NAMALWA (cell line): ENCODE measurements around the gene MED29.

Source experiments
- DNase-seq: peaks from one replicate; pipeline ENCODE4 v3.0.0-alpha.2; 2015; ENCODE audit warnings: low spot score

The MED29 gene

GRCh38 chr19:39390751-39391437 lies at the start of gene MED29, which contains the start of gene PAF1:
TSS of gene MED29 (plus strand) at chr19:39391378. CDS start at chr19:39391423, 45 bp downstream.
TSS of gene PAF1 (minus strand) at chr19:39391106. CDS start at chr19:39390864, 242 bp downstream.
- DNase-seq, result peak; percentile 100

- DNase-seq, result peak; percentile 98
These were observed 49.2 kb upstream of the MED29 start, which contains the start of gene SAMD4B for GRCh38 chr19:39341719-39342604. TSS of gene SAMD4B (plus strand) at chr19:39342421. CDS start at chr19:39356894, 14,473 bp downstream.

- DNase-seq, result no peak
These were observed 48.4 kb upstream of the MED29 start for GRCh38 chr19:39342647-39343305.

- DNase-seq, result no peak
These were observed 45.2 kb upstream of the MED29 start for GRCh38 chr19:39345956-39346355.

- no peak for DNase-seq
These were observed 43.6 kb upstream of the MED29 start for GRCh38 chr19:39347332-39348164.

- DNase-seq, result no peak
These were observed 41.9 kb upstream of the MED29 start for GRCh38 chr19:39349326-39349725.

- no peak for DNase-seq
These were observed 41.0 kb upstream of the MED29 start for GRCh38 chr19:39350156-39350555.

- DNase-seq, result peak; percentile 68
These were observed 39.6 kb upstream of the MED29 start for GRCh38 chr19:39351537-39352064.

GRCh38 chr19:39352381-39353255 lies 38.6 kb upstream of the MED29 start:
- DNase-seq, result no peak

- no peak for DNase-seq
These were observed 35.9 kb upstream of the MED29 start for GRCh38 chr19:39355253-39355652.

GRCh38 chr19:39356073-39356472 lies 35.1 kb upstream of the MED29 start:
- no peak for DNase-seq

- DNase-seq, result no peak
These were observed 34.5 kb upstream of the MED29 start for GRCh38 chr19:39356647-39357046.

GRCh38 chr19:39359026-39359425 lies 32.2 kb upstream of the MED29 start:
- DNase-seq, result no peak

GRCh38 chr19:39360599-39360998 lies 30.6 kb upstream of the MED29 start:
- no peak for DNase-seq

GRCh38 chr19:39362682-39363657 lies 28.2 kb upstream of the MED29 start:
- DNase-seq, result no peak

GRCh38 chr19:39363901-39364457 lies 27.2 kb upstream of the MED29 start:
- DNase-seq, result peak; percentile 44

- DNase-seq, result no peak
These were observed 25.6 kb upstream of the MED29 start for GRCh38 chr19:39365531-39365930.

- DNase-seq, result no peak
These were observed 22.0 kb upstream of the MED29 start for GRCh38 chr19:39369200-39369599.

GRCh38 chr19:39370735-39371134 lies 20.4 kb upstream of the MED29 start:
- no peak for DNase-seq
